Natural killer cell treated with Interleukin-12 subunit alpha and Interleukin-12 subunit beta and Interleukin-15 and Interleukin-18, amount 100 ng/mL, for 72 hours (primary cell): ENCODE results near the gene FIGLA. TPM values are rescaled to one million over a fixed set of nuclear protein-coding genes. Genes with fewer than 3 reads are reported as not detected.

Experiments used
- ATAC-seq, 2 donors: fragments of 150-1000 bp; cut with Tn5 transposase in 1 of 2; sonication (Bioruptor Pico), chemical (Tn5 transposase) in 1 of 2; 2 replicates each; pipeline ENCODE4 v1.10.0; 2021
- DNase-seq: peaks from one replicate; pipeline ENCODE4 v3.0.0; 2022; ENCODE audit warnings: low spot score
- H3K27ac Mint-ChIP-seq, 2 donors: 1 replicate in 1 of 2; 2 replicates in 1 of 2; pipeline ENCODE4 v1.8.0; 2022; ENCODE audit warnings: mixed read lengths in 2 of 2, mild to moderate bottlenecking in 1 of 2, moderate library complexity in 1 of 2
- H3K27me3 Mint-ChIP-seq, 2 donors: 1 replicate in 1 of 2; 2 replicates in 1 of 2; pipeline ENCODE4 v1.8.0; 2022; ENCODE audit warnings: mixed read lengths in 2 of 2
- H3K36me3 Mint-ChIP-seq: one replicate; pipeline ENCODE4 v1.8.0; 2022; ENCODE audit warnings: mixed read lengths
- H3K4me1 Mint-ChIP-seq, 2 donors: 1 replicate in 1 of 2; 2 replicates in 1 of 2; pipeline ENCODE4 v1.8.0; 2022; ENCODE audit warnings: low read depth in 2 of 2, mixed read lengths in 2 of 2, mild to moderate bottlenecking in 1 of 2
- H3K4me3 Mint-ChIP-seq: one replicate; pipeline ENCODE4 v1.8.0; 2022; ENCODE audit warnings: mixed read lengths
- H3K9me3 Mint-ChIP-seq: 2 replicates; pipeline ENCODE4 v1.8.0; 2022; ENCODE audit warnings: mixed read lengths
- total RNA-seq, 2 donors: library from RNA; stranded (reverse); gene quantifications; one replicate each; pipeline ENCODE4 v1.2.3, GENCODE V29; 2022

Gene FIGLA, protein sequence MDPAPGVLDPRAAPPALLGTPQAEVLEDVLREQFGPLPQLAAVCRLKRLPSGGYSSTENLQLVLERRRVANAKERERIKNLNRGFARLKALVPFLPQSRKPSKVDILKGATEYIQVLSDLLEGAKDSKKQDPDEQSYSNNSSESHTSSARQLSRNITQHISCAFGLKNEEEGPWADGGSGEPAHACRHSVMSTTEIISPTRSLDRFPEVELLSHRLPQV
- 1 to 10 TPM in 1 of 2 donors, under 1 TPM in 1; 0.98 to 1.1 TPM for total RNA-seq

DNA sequence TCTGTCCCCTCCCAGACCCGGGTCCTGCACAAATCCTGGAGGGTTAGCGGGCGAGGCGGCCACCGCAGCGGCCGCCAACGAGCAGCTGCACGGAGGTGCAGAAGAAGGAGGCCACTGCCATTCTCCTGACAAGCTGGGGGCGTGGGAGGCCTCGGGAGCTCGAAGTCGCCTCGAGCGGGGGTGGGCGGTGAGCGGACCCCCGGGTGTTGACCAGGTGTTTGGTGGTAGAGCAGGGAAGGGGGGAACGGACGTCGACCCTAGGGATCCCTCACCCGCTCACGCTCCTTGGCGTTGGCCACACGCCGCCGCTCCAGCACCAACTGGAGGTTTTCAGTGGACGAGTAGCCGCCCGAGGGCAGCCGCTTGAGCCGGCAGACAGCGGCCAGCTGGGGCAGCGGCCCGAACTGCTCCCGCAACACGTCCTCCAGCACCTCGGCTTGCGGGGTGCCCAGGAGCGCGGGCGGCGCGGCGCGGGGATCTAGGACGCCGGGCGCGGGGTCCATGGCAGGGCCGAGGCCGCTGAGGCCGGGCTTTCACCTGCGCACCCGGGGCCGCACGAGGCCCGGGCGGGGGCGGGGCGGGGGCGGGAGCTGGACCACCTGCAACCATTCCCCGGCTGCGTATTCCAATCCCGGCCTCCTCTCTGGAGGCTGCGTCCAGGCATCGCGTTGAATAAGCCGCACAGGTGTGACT is at the start of gene FIGLA:
FIGLA (minus strand) TSS at position 508 of the 693 bp plus-strand sequence; CDS start at position 503, 5 bp downstream.
- Mint-ChIP-seq H3K27ac (peak within 1 kb of the TSS; percentile 82 to 86), H3K4me3 (peak within 1 kb of the TSS; percentile 77), H3K27me3 (peaks cover 15 to 34% of the 10 kb centered on the region in 2 donors), H3K4me1 (peaks cover 43 to 49% of the 10 kb centered on the region in 2 donors), H3K36me3 (peaks cover 11% of the 10 kb centered on the region), H3K9me3 (no peaks in the 10 kb centered on the region)
- DNase-seq (no peak), ATAC-seq (peak; percentile 10 to 61)

DNA sequence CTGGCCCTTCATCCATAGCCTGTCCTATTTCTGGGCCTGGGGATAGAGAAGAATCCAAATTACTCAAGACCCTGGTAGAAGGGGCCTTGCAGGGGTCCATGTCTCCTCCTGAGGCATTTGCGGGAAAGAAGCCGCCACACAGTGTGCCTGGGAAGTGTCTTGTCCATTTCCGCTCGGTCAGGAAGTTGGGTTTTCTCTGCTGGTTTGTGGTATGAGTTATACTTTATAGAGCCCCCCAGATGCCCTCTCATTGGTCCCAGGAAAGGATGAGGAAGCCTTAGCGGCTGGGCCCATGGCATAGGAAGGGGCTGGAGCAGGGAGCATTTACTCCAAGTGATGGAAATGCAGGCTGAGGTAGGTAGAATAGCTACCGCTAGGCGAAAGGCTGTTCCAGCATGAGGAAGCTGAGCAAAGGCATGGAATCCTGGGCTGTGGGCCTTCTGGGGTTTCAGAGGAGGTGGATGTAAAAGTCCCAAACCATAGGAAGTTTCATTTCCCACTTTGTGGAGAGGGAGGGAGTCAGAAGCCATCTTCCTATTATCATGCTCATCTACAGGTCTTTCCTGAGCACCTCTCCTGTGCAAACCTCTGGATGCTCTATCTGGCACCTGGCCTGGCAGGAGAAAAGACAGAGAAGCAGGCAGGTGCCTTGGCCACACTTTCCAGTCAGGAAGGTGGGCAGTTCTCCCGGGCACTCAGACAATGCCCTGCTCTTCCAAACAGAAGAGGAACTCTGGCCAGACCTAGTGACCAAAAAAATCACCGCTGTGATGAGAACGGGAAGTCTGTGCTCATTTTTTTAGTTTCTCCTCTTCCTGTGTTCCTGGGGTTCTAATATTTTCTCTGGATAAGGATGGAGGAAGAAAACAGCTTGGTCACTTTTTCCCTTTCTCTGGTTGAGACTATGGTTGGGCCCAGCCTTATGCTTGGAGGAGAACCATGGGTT is 47.8 kb upstream of the FIGLA start:
- ATAC-seq (peak in 1 of 2 donors; percentile 51), DNase-seq (peak; percentile 65)
- H3K4me1 Mint-ChIP-seq, result peaks cover 48 to 66% of the 10 kb centered on the region in 2 donors
- H3K27me3 Mint-ChIP-seq, result no peaks in the 10 kb centered on the region
- peaks cover 4% of the 10 kb centered on the region for H3K9me3 Mint-ChIP-seq
- peak overlapping the region; percentile 66 for H3K4me3 Mint-ChIP-seq
- peak overlapping the region; percentile 73 to 93 for H3K27ac Mint-ChIP-seq
- peaks cover 11% of the 10 kb centered on the region for H3K36me3 Mint-ChIP-seq

DNA sequence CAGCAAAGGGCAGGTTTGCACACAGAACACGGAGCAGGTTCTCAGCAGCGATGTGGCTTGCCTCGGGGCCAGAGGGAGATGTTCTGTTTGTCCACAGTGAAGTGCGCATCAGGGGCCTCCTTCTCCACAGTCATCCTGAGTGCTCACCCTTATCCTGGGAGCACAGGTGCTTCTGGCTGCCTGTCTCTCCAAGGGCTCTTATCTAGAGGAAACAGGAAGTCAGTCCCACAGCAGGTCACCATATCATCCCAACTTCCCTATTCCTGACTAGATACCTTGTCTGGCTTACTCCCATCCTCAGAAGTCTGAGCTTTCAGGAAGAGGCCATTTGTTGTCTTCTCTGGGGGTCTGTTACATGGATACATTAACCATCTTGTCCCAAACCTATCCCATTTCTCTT is 45.2 kb upstream of the FIGLA start, which contains the start of gene CD207:
CD207 (minus strand) TSS at position 174 of the 400 bp plus-strand sequence; CDS start at position 134, 40 bp downstream.
- Mint-ChIP-seq H3K27ac (peak within 1 kb of the TSS; percentile 73 to 93), H3K27me3 (no peaks in the 10 kb centered on the region), H3K4me1 (peaks cover 45 to 69% of the 10 kb centered on the region in 2 donors), H3K9me3 (no peaks in the 10 kb centered on the region), H3K36me3 (no peaks in the 10 kb centered on the region), H3K4me3 (no peak within 1 kb of the TSS)
- ATAC-seq, result no peak
- DNase-seq, result no peak

DNA sequence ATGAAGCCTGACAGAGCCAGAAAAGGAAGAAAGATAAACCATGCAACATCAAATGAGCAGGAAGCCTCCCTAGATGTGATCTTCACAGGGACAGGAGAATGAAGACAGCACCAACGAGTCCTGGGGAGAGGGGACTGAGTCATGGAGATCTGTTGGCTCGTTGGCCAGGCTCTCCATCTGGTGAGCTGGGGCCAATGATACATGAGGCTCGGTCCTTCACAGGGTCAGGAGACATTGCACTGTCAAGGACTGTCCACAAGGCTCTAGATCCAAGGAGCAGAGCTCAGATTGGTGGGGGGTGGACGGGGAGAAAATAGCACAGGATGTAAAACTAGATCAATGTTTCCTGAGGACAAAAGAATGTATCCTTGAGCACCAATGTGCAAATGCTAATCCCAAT is 44.4 kb upstream of the FIGLA start:
- peak; percentile 13 for DNase-seq
- Mint-ChIP-seq H3K27me3 (peaks cover 0 to 3% of the 10 kb centered on the region in 2 donors), H3K4me3 (no peak overlapping the region), H3K9me3 (no peaks in the 10 kb centered on the region), H3K4me1 (peaks cover 53 to 75% of the 10 kb centered on the region in 2 donors), H3K36me3 (no peaks in the 10 kb centered on the region), H3K27ac (peak overlapping the region; percentile 69 to 85)
- ATAC-seq, result no peak

DNA sequence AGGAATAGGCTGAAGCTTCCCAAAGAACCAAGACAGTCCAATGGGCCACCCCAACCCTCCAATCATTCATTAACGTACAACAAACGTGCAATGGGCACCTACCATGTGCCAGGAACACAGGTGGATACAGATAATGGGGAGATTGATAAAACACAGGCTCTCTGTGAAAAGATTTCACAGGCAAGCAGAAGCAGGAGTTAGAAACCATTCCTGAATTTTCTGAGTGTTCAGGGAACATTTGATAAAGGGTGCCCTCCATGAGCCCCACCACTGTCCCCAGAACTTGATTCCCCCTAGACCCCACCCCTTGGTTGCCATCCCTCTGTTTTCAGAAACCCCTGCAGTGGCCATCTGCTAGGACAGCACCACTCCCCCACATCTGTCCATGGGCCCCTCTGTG is 43.7 kb upstream of the FIGLA start:
- peaks cover 55 to 76% of the 10 kb centered on the region in 2 donors for H3K4me1 Mint-ChIP-seq
- no peaks in the 10 kb centered on the region for H3K36me3 Mint-ChIP-seq
- H3K27ac Mint-ChIP-seq, result peak overlapping the region in 1 of 2 donors; percentile 85
- peak; percentile 31 for DNase-seq
- no peak overlapping the region for H3K4me3 Mint-ChIP-seq
- H3K9me3 Mint-ChIP-seq, result no peaks in the 10 kb centered on the region
- H3K27me3 Mint-ChIP-seq, result peaks cover 0 to 3% of the 10 kb centered on the region in 2 donors
- ATAC-seq, result no peak

DNA sequence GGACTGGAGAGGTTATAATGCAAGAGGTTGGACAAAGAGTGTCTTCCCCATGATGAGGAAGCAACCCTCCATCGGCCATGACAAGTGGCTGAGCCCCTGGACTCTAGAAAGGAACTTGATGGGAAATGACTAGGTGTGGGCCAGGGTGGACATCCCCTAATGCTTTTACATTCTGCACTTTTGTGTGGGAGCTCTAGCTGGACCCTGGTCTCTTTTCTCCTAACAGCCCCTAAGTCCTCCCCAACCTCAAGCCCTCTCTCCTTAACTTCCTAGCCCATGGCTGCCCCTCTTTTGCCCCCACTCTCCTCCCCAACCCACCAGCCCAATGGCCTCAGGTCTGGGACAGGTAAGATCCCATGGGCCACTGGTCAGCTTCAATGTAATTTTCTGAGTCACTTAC is 42.8 kb upstream of the FIGLA start:
- no peak overlapping the region for H3K4me3 Mint-ChIP-seq
- no peaks in the 10 kb centered on the region for H3K9me3 Mint-ChIP-seq
- peaks cover 0 to 3% of the 10 kb centered on the region in 2 donors for H3K27me3 Mint-ChIP-seq
- H3K36me3 Mint-ChIP-seq, result no peaks in the 10 kb centered on the region
- ATAC-seq (no peak), DNase-seq (peak; percentile 18)
- peak overlapping the region; percentile 27 to 85 for H3K27ac Mint-ChIP-seq
- H3K4me1 Mint-ChIP-seq, result peaks cover 52 to 72% of the 10 kb centered on the region in 2 donors

DNA sequence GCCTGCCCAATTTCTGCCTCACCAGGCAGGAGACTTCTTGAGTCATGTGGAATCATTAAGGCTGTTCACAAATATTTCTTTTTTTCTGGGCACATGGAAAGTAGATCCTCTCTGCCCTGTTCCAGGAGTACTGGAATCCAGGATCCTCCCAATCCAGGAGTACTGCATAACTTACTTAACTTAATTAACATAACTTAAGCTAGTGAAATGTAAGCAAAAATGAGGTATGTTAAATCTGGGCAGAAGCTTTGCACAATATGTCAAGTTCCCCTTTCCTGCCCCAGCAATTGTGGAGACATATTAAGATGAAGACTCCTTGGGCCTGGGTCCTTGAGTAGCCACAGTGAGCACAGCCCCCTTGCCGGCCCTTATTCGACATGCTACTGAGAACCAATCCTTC is 41.9 kb upstream of the FIGLA start:
- peak overlapping the region; percentile 27 to 85 for H3K27ac Mint-ChIP-seq
- ATAC-seq (no peak), DNase-seq (no peak)
- no peak overlapping the region for H3K4me3 Mint-ChIP-seq
- H3K4me1 Mint-ChIP-seq, result peaks cover 49 to 67% of the 10 kb centered on the region in 2 donors
- peaks cover 0 to 3% of the 10 kb centered on the region in 2 donors for H3K27me3 Mint-ChIP-seq
- no peaks in the 10 kb centered on the region for H3K36me3 Mint-ChIP-seq
- no peaks in the 10 kb centered on the region for H3K9me3 Mint-ChIP-seq

DNA sequence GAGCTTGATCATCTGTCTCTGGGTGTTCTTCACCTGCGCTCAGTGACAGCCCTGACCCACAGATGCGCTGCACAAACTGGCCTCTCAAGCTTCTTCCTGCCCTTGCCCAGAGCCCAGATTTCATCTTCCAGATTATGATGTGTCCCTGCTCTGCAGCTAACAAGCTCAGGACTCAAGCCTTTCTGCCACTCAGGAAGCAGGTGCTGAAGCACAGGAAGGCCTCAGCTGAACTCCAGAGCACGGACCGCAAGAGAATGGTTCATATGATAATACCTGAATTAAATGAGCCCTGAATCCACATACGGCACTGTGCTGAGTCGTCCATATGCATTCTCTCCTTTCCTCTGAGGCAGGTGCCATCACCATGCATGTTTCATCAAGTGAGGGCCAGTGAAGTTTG is 41.4 kb upstream of the FIGLA start:
- no peak for ATAC-seq
- Mint-ChIP-seq H3K27ac (peak overlapping the region; percentile 27 to 85), H3K4me3 (peak overlapping the region; percentile 15), H3K4me1 (peaks cover 50 to 69% of the 10 kb centered on the region in 2 donors), H3K9me3 (no peaks in the 10 kb centered on the region), H3K27me3 (peaks cover 0 to 3% of the 10 kb centered on the region in 2 donors), H3K36me3 (no peaks in the 10 kb centered on the region)
- no peak for DNase-seq

DNA sequence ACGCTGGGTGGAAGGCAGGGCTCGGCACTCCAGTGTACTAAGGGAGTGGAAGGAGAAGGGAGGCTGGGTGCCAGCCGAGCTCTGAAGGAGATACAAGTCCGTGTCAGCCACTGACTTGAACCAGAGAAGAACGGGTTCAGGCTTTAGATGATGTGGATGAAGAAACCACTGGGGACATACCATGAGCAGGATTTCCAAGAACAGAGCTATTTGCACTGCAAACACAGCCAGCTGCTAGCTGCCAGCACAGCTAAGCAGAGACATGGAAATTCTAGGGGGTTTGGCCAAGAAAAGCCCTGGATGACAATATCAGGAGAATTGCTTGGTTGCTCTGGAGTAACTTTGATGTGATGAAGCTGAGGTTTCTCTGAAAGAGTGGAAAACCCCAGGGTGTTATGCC is 39.9 kb upstream of the FIGLA start:
- H3K27ac Mint-ChIP-seq, result peak overlapping the region; percentile 89
- peak overlapping the region; percentile 73 for H3K4me3 Mint-ChIP-seq
- H3K27me3 Mint-ChIP-seq, result peaks cover 0 to 3% of the 10 kb centered on the region in 2 donors
- peak in 1 of 2 donors; percentile 43 for ATAC-seq
- peak; percentile 48 for DNase-seq
- H3K9me3 Mint-ChIP-seq, result no peaks in the 10 kb centered on the region
- peaks cover 48 to 64% of the 10 kb centered on the region in 2 donors for H3K4me1 Mint-ChIP-seq
- no peaks in the 10 kb centered on the region for H3K36me3 Mint-ChIP-seq

DNA sequence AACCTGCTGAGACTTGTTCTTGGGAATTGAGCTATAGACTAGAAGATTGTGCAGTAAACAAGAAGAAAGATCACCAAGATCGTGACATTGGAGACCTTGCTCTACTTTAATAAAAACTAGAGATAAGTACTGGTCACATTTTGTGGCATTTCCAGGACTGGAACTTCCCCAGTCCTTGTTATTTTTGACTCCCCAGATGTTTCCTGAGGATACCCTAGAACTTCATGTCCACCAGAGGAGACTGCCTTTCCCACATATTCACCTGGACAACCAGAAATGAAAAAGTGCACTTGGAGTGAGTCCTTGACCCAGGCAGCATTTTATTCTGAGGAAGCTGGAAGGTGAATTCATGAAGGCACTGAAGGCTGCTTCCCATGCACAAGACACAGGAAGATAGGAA is 39.5 kb upstream of the FIGLA start:
- Mint-ChIP-seq H3K36me3 (no peaks in the 10 kb centered on the region), H3K4me1 (peaks cover 44 to 62% of the 10 kb centered on the region in 2 donors), H3K9me3 (no peaks in the 10 kb centered on the region), H3K27ac (peak overlapping the region; percentile 89), H3K4me3 (peak overlapping the region; percentile 73), H3K27me3 (peaks cover 0 to 3% of the 10 kb centered on the region in 2 donors)
- ATAC-seq (no peak), DNase-seq (no peak)

DNA sequence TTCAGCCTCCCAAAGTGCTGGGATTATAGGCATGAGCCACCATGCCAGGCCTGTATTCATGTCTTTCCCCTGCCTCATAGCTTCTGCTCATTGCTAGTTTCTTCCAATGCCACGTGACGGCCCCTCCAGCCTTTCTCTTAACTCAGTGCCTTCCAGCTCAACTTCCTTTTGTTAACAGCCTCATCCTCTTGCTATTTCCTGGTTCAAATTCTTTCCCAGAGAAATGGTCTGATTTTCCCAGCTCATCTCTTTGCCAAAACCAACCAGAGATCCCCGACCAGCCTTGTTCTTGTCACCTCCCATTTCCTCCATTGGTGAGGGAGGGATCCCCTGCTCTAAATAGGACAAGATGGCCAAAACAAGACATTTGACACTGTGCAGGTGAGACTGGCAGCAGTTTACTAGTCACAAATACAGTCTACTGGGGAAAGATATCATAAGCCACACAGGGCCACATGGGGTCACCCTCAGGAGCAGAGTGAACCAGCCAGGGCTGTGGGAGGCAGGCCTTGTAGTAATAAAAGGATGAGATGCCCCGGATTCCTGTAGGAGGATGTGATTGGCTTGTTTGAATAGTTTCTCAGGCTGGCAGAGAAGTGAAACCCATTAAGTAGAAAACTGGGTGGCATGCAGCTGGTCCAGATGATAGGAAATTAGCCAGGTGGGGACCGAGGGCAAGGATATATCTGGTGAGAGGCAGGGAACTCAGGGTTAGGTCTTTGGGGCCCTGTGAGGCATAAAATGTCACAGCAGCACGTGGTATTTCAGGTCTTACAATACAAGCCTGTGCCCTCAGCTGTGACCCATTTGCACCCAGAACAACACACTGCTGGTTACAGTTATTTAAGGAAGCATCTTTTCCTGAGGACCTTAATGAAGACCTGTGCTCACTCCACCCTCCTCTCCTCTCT is 38.7 kb upstream of the FIGLA start:
- no peak for ATAC-seq
- H3K4me3 Mint-ChIP-seq, result peak overlapping the region; percentile 73
- H3K27ac Mint-ChIP-seq, result peak overlapping the region; percentile 89
- no peaks in the 10 kb centered on the region for H3K9me3 Mint-ChIP-seq
- no peaks in the 10 kb centered on the region for H3K36me3 Mint-ChIP-seq
- DNase-seq, result peak; percentile 56
- H3K27me3 Mint-ChIP-seq, result peaks cover 0 to 3% of the 10 kb centered on the region in 2 donors
- peaks cover 45 to 61% of the 10 kb centered on the region in 2 donors for H3K4me1 Mint-ChIP-seq

DNA sequence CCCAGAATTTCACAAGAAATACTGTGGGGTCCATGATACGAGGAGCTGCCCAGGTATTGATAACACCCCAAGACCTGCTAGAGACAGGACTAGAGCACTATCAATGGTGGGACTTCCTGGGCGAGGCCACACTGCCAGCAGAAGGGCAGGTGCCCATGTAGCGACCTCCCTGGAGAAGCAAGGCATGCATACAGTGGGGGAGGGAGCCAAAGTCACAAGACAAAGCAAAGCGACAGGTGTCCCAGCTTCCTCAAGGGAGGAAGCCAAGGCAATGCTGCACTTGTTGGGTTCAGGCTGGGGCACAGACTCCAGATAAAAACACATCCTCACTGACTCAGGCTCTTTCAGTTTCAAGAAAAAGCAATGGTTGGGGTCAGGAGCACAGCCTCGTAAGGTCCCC is 37.7 kb upstream of the FIGLA start:
- DNase-seq (peak; percentile 47), ATAC-seq (peak in 1 of 2 donors; percentile 3)
- H3K9me3 Mint-ChIP-seq, result no peaks in the 10 kb centered on the region
- peaks cover 0 to 3% of the 10 kb centered on the region in 2 donors for H3K27me3 Mint-ChIP-seq
- H3K4me1 Mint-ChIP-seq, result peaks cover 50 to 57% of the 10 kb centered on the region in 2 donors
- no peaks in the 10 kb centered on the region for H3K36me3 Mint-ChIP-seq
- no peak overlapping the region for H3K4me3 Mint-ChIP-seq
- peak overlapping the region; percentile 89 for H3K27ac Mint-ChIP-seq
